ENCODE data around the gene RFX6. TPM values are rescaled to one million over a fixed set of nuclear protein-coding genes. Genes with fewer than 3 reads are reported as not detected.

The RFX6 gene
- total and polyA plus RNA-seq, 2 experiments from 2014 or later: not detected

DNA sequence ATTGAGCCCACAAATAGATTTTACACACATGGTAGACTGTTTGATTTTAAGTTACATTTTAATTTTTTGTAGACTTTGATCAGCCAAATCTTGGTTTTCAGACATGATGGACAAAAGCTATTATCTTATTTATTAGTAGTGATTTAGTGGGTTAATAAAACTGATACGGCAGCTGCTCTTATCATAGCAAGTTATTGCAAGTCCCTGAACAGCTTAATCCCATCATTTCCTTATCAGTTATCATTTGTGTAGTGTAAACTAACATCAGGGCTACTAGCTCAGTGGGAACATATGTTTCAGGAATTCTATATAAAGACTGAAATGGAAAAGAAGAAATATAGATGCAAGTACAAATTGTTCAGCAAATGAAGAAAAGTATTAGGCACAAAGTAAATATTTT is 10.9 kb downstream of the RFX6 start:
- Histone ChIP-seq H3K4me2 (ENCODE audit: unreplicated experiment) (no peak overlapping the region), H3F3A (ENCODE audit: insufficient read depth) (no peaks in the 10 kb centered on the region), H3K36me3 (ENCODE audit: low read depth) (no peaks in the 10 kb centered on the region), H3K9ac (no peak overlapping the region), H2AFZ (no peak overlapping the region), H3K9me2 (ENCODE audit: insufficient read depth) (no peaks in the 10 kb centered on the region), H3K4me3 (no peak overlapping the region), H4K20me1 (ENCODE audit: insufficient read depth) (no peaks in the 10 kb centered on the region), H3K79me2 (ENCODE audit: insufficient read depth) (no peaks in the 10 kb centered on the region), H3K9me3 (ENCODE audit: low read depth) (no peaks in the 10 kb centered on the region), H3K4me1 (ENCODE audit: insufficient read depth) (no peaks in the 10 kb centered on the region), H3K27ac (no peak overlapping the region), H3K27me3 (replicated peaks; ENCODE audit: insufficient read depth) (no peaks in the 10 kb centered on the region)
- TF ChIP-seq EZH2 (IDR thresholded peaks at IDR 0.05; ENCODE audit: insufficient read depth, poor library complexity, severe bottlenecking) (no peak), EZH2phosphoT487 (IDR thresholded peaks at IDR 0.05; ENCODE audit: insufficient read depth, low read depth) (no peak)
- no peak for DNase-seq
- 15 to 24% methylated on average over 1 of the region's 1 CpG for WGBS, 2 experiments (ENCODE audit: low coverage in 1 of 2, low lambda C conversion rate in 2 of 2, missing lambda C conversion rate in 2 of 2)
- in situ Hi-C loops (cut with MboI): no loop called here

DNA sequence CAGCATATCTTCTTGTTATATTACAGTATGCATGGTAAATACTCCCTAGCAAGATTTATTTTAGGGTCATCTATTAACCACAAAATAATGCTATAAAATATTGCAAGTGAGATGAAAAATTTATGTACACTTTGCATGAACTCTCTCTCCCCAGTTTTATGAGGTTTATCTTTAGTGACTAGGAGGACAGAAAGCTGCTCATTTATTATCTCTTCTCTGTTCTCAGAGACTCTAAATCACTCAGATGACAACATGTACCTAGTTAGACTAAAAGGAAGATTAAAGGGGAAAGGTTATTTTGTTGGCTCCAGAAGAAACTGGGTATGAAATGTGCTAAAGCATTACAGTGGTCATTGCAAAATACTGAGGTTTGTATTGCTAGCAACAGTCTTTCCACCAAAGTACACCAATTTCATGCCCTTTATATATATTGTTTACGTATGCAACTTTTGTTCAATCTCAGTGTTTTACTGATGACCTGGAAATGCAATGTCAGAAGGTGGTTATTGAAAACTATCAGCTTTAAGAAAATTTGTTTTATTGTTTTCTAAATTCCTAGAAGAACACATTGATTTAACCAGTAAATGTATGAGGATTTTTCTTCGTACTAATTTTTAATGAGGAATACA is 11.8 kb downstream of the RFX6 start:
- no peaks in the 10 kb centered on the region for H3F3A ChIP-seq (ENCODE audit: insufficient read depth)
- no peaks in the 10 kb centered on the region for H3K9me2 ChIP-seq (ENCODE audit: insufficient read depth)
- H3K27me3 ChIP-seq (replicated peaks; ENCODE audit: insufficient read depth): no peaks in the 10 kb centered on the region
- DNase-seq: no peak
- no peaks in the 10 kb centered on the region for H3K36me3 ChIP-seq (ENCODE audit: low read depth)
- 36 to 38% methylated on average over 2 of the region's 2 CpGs for WGBS, 2 experiments (ENCODE audit: low coverage in 1 of 2, low lambda C conversion rate in 2 of 2, missing lambda C conversion rate in 2 of 2)
- no peak overlapping the region for H3K27ac ChIP-seq
- no peak overlapping the region for H3K4me3 ChIP-seq
- in situ Hi-C loops (cut with MboI): no loop called here
- H3K9ac ChIP-seq: no peak overlapping the region
- H2AFZ ChIP-seq: no peak overlapping the region
- no peaks in the 10 kb centered on the region for H3K9me3 ChIP-seq (ENCODE audit: low read depth)
- H3K79me2 ChIP-seq (ENCODE audit: insufficient read depth): no peaks in the 10 kb centered on the region
- H4K20me1 ChIP-seq (ENCODE audit: insufficient read depth): no peaks in the 10 kb centered on the region
- TF ChIP-seq EZH2 (IDR thresholded peaks at IDR 0.05; ENCODE audit: insufficient read depth, poor library complexity, severe bottlenecking) (no peak), EZH2phosphoT487 (IDR thresholded peaks at IDR 0.05; ENCODE audit: insufficient read depth, low read depth) (no peak)
- H3K4me1 ChIP-seq (ENCODE audit: insufficient read depth): no peaks in the 10 kb centered on the region
- H3K4me2 ChIP-seq (ENCODE audit: unreplicated experiment): no peak overlapping the region

DNA sequence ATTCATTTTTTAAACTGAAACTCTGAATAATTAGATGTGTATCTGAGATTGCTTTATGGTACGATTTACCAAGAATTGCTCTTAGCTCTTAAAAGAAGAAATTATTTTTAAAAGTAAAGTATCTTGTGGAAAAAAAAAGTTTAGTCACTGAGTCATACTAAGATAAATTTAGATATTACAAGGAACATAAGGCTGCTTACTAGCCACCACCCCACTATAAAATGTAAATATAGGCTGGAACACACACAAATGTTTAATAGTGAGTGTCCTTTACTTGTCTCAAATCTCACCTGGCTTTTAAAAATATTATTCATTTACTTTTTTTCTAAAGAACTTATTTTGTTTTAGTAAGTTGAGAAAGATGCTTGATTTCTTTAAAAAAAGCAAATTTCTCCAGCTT is 17.6 kb downstream of the RFX6 start:
- Histone ChIP-seq H3F3A (ENCODE audit: insufficient read depth) (no peaks in the 10 kb centered on the region), H3K27ac (no peak overlapping the region), H3K79me2 (ENCODE audit: insufficient read depth) (no peaks in the 10 kb centered on the region), H4K20me1 (ENCODE audit: insufficient read depth) (no peaks in the 10 kb centered on the region), H3K4me3 (no peak overlapping the region), H3K9me2 (ENCODE audit: insufficient read depth) (no peaks in the 10 kb centered on the region), H3K9me3 (ENCODE audit: low read depth) (no peaks in the 10 kb centered on the region), H3K36me3 (ENCODE audit: low read depth) (no peaks in the 10 kb centered on the region), H3K4me2 (ENCODE audit: unreplicated experiment) (no peak overlapping the region), H3K4me1 (ENCODE audit: insufficient read depth) (no peaks in the 10 kb centered on the region), H3K9ac (no peak overlapping the region), H2AFZ (no peak overlapping the region), H3K27me3 (replicated peaks; ENCODE audit: insufficient read depth) (no peaks in the 10 kb centered on the region)
- no peak for TF ChIP-seq EZH2 (IDR thresholded peaks at IDR 0.05; ENCODE audit: insufficient read depth, poor library complexity, severe bottlenecking)
- in situ Hi-C loops (cut with MboI): no loop called here
- no peak for DNase-seq
- 22 to 41% methylated on average over 1 of the region's 1 CpG for WGBS, 2 experiments (ENCODE audit: low coverage in 1 of 2, low lambda C conversion rate in 2 of 2, missing lambda C conversion rate in 2 of 2)

DNA sequence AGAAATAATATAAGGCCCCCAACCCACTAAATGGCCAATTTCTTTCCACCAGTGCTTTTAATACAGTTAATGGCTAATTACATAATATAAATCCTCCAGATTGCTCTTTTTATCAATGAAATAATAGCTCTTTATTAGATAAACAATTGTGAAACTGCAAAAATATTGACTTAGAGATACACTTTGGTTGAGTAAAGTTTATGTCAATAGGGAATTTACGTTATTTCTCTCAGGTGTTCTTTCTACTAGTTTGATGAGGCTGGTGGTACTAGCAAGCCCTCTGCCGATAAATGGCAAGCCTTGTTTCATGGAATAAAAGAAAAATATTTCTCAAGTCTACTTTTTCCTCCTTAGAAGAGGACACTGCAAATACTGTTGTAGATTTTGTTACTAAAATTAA is 18.9 kb downstream of the RFX6 start:
- Histone ChIP-seq H3K4me1 (ENCODE audit: insufficient read depth) (no peaks in the 10 kb centered on the region), H3K36me3 (ENCODE audit: low read depth) (no peaks in the 10 kb centered on the region), H3K27ac (no peak overlapping the region), H2AFZ (no peak overlapping the region), H3K9me2 (ENCODE audit: insufficient read depth) (no peaks in the 10 kb centered on the region), H3F3A (ENCODE audit: insufficient read depth) (no peaks in the 10 kb centered on the region), H3K27me3 (replicated peaks; ENCODE audit: insufficient read depth) (no peaks in the 10 kb centered on the region), H3K4me3 (no peak overlapping the region), H3K9ac (no peak overlapping the region), H3K9me3 (ENCODE audit: low read depth) (no peaks in the 10 kb centered on the region), H3K79me2 (ENCODE audit: insufficient read depth) (no peaks in the 10 kb centered on the region), H4K20me1 (ENCODE audit: insufficient read depth) (no peaks in the 10 kb centered on the region), H3K4me2 (ENCODE audit: unreplicated experiment) (no peak overlapping the region)
- no peak for TF ChIP-seq EZH2phosphoT487 (IDR thresholded peaks at IDR 0.05; ENCODE audit: insufficient read depth, low read depth)
- TF ChIP-seq EZH2 (IDR thresholded peaks at IDR 0.05; ENCODE audit: insufficient read depth, poor library complexity, severe bottlenecking): no peak
- 14 to 21% methylated on average over 2 of the region's 2 CpGs for WGBS, 2 experiments (ENCODE audit: low coverage in 1 of 2, low lambda C conversion rate in 2 of 2, missing lambda C conversion rate in 2 of 2)
- no peak for DNase-seq
- in situ Hi-C loops (cut with MboI): no loop called here

DNA sequence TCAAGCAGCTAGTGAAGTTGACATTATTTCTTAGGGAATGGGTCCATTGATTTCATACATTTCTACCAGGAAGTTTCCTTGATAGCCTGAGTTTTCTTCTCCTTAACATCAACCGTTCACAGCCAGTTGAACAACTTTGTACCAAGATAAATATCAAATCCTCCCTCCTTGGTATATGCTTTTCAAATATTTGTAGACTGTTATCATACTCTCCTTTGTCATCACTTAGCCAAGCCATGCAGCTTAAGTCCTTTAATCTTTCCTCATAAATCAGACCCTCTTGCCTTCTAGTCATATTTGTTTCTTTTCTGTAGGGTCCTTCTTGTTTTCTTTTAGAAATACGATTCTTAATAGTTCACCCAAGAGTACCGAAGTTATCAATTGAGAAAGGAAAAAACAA is 25.6 kb downstream of the RFX6 start:
- Histone ChIP-seq H3K4me2 (ENCODE audit: unreplicated experiment) (no peak overlapping the region), H3K79me2 (ENCODE audit: insufficient read depth) (no peaks in the 10 kb centered on the region), H3K4me3 (no peak overlapping the region), H3F3A (ENCODE audit: insufficient read depth) (no peaks in the 10 kb centered on the region), H3K27ac (no peak overlapping the region), H3K9me3 (ENCODE audit: low read depth) (no peaks in the 10 kb centered on the region), H3K9ac (no peak overlapping the region), H3K36me3 (ENCODE audit: low read depth) (no peaks in the 10 kb centered on the region), H4K20me1 (ENCODE audit: insufficient read depth) (no peaks in the 10 kb centered on the region), H3K27me3 (replicated peaks; ENCODE audit: insufficient read depth) (no peaks in the 10 kb centered on the region), H3K4me1 (ENCODE audit: insufficient read depth) (no peaks in the 10 kb centered on the region), H3K9me2 (ENCODE audit: insufficient read depth) (no peaks in the 10 kb centered on the region), H2AFZ (no peak overlapping the region)
- no peak for DNase-seq
- in situ Hi-C loops (cut with MboI): no loop called here
- no peak for TF ChIP-seq EZH2phosphoT487 (IDR thresholded peaks at IDR 0.05; ENCODE audit: insufficient read depth, low read depth)
- no peak for TF ChIP-seq EZH2 (IDR thresholded peaks at IDR 0.05; ENCODE audit: insufficient read depth, poor library complexity, severe bottlenecking)
- 35 to 38% methylated on average over 3 of the region's 3 CpGs for WGBS, 2 experiments (ENCODE audit: low coverage in 1 of 2, low lambda C conversion rate in 2 of 2, missing lambda C conversion rate in 2 of 2)

All from GM23248 (cell line).